ENCODE data around the gene CAPS2.
A peak's percentile ranks its signal among the peaks of the same experiment; 100 is the strongest.

DNA sequence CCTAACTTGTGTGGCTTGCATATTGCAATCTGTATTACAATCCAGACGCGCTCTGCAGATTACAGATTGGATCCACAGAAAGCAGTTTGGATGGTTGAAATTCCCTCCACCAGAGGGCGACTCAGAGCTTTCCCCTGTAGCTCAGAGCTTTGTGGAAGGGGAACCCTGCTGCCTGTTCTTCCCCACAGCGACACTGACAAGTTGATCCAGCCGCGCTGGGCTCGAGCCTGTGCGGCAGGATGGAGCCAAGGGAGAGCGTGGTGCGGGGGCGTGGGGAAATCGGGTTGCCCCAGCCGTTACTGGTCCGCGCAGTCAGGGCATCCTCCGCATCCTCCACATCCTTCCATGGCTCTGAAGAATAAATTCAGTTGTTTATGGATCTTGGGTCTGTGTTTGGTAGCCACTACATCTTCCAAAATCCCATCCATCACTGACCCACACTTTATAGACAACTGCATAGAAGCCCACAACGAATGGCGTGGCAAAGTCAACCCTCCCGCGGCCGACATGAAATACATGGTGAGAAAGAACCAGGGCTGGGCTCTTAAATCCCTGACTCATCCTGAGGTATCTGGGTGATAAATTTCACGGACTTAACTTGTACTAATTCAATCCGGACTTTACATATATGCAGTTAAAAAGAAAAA, 4.4 kb upstream of the CAPS2 start, which contains the start of gene GLIPR1L1:
- TF ChIP-seq, protein P1, sequence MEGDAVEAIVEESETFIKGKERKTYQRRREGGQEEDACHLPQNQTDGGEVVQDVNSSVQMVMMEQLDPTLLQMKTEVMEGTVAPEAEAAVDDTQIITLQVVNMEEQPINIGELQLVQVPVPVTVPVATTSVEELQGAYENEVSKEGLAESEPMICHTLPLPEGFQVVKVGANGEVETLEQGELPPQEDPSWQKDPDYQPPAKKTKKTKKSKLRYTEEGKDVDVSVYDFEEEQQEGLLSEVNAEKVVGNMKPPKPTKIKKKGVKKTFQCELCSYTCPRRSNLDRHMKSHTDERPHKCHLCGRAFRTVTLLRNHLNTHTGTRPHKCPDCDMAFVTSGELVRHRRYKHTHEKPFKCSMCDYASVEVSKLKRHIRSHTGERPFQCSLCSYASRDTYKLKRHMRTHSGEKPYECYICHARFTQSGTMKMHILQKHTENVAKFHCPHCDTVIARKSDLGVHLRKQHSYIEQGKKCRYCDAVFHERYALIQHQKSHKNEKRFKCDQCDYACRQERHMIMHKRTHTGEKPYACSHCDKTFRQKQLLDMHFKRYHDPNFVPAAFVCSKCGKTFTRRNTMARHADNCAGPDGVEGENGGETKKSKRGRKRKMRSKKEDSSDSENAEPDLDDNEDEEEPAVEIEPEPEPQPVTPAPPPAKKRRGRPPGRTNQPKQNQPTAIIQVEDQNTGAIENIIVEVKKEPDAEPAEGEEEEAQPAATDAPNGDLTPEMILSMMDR (IDR thresholded peaks at IDR 0.05 in 2 of 3, conservative IDR thresholded peaks at IDR 0.05 in 1 of 3; ENCODE audit: borderline replicate concordance in 1 of 3, insufficient read depth in 1 of 3, low read depth in 2 of 3, low read length in 2 of 3) = peak; percentile 75 to 83 (median 75)
- no peak for TF ChIP-seq POLR2A (IDR thresholded peaks at IDR 0.05; ENCODE audit: borderline replicate concordance, extremely low read depth, insufficient read depth, insufficient read length)
- TF ChIP-seq RAD21 (IDR thresholded peaks at IDR 0.05; ENCODE audit: low read depth) = peak; percentile 86
- no peak for TF ChIP-seq EZH2 (IDR thresholded peaks at IDR 0.05)
- no peak for TF ChIP-seq EZH2phosphoT487 (IDR thresholded peaks at IDR 0.05; ENCODE audit: borderline replicate concordance)
- TF ChIP-seq, protein P2, sequence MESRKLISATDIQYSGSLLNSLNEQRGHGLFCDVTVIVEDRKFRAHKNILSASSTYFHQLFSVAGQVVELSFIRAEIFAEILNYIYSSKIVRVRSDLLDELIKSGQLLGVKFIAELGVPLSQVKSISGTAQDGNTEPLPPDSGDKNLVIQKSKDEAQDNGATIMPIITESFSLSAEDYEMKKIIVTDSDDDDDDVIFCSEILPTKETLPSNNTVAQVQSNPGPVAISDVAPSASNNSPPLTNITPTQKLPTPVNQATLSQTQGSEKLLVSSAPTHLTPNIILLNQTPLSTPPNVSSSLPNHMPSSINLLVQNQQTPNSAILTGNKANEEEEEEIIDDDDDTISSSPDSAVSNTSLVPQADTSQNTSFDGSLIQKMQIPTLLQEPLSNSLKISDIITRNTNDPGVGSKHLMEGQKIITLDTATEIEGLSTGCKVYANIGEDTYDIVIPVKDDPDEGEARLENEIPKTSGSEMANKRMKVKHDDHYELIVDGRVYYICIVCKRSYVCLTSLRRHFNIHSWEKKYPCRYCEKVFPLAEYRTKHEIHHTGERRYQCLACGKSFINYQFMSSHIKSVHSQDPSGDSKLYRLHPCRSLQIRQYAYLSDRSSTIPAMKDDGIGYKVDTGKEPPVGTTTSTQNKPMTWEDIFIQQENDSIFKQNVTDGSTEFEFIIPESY (IDR thresholded peaks at IDR 0.05; ENCODE audit: extremely low read depth, insufficient replicate concordance, low read length) = no peak
